ENCODE results near the gene YJEFN3. TPM values are rescaled to one million over a fixed set of nuclear protein-coding genes. Genes with fewer than 3 reads are reported as not detected.
A peak's percentile ranks its signal among the peaks of the same experiment; 100 is the strongest.

Gene YJEFN3
- total RNA-seq, 1 experiment from 2014 or later = 0.08 TPM

GRCh38 chr19:19562665-19563347 lies 34.1 kb downstream of the YJEFN3 start:
- no peak for DNase-seq (ENCODE audit: low read depth, low spot score)
- in situ Hi-C loops (cut with HindIII; ENCODE audit: low pct_unique_long_range_greater_than_20kb, low sequenced_read_pairs) = no loop called here

- in situ Hi-C loops (cut with HindIII; ENCODE audit: low pct_unique_long_range_greater_than_20kb, low sequenced_read_pairs) = no loop called here
These were observed 34.7 kb downstream of the YJEFN3 start for GRCh38 chr19:19563348-19563848.

GRCh38 chr19:19566306-19566705 lies 37.6 kb downstream of the YJEFN3 start:
- DNase-seq (ENCODE audit: low read depth, low spot score) = no peak
- in situ Hi-C loops (cut with HindIII; ENCODE audit: low pct_unique_long_range_greater_than_20kb, low sequenced_read_pairs) = no loop called here

More at GRCh38 chr19:19563348-19563848, 34.7 kb downstream of the YJEFN3 start:
- no peak for DNase-seq (ENCODE audit: low read depth, low spot score)

GRCh38 chr19:19567391-19567790 lies 38.7 kb downstream of the YJEFN3 start:
- no peak for DNase-seq (ENCODE audit: low read depth, low spot score)
- in situ Hi-C loops (cut with HindIII; ENCODE audit: low pct_unique_long_range_greater_than_20kb, low sequenced_read_pairs) = no loop called here

- in situ Hi-C loops (cut with HindIII; ENCODE audit: low pct_unique_long_range_greater_than_20kb, low sequenced_read_pairs) = no loop called here
- no peak for DNase-seq (ENCODE audit: low read depth, low spot score)
These were observed 40.4 kb downstream of the YJEFN3 start for GRCh38 chr19:19568802-19569756.

GRCh38 chr19:19570571-19570970 lies 41.9 kb downstream of the YJEFN3 start:
- in situ Hi-C loops (cut with HindIII; ENCODE audit: low pct_unique_long_range_greater_than_20kb, low sequenced_read_pairs) = no loop called here
- no peak for DNase-seq (ENCODE audit: low read depth, low spot score)

- in situ Hi-C loops (cut with HindIII; ENCODE audit: low pct_unique_long_range_greater_than_20kb, low sequenced_read_pairs) = no loop called here
These were observed 42.5 kb downstream of the YJEFN3 start for GRCh38 chr19:19571071-19571786.

GRCh38 chr19:19575411-19575810 lies 46.7 kb downstream of the YJEFN3 start:
- no peak for DNase-seq (ENCODE audit: low read depth, low spot score)
- in situ Hi-C loops (cut with HindIII; ENCODE audit: low pct_unique_long_range_greater_than_20kb, low sequenced_read_pairs) = no loop called here

More at GRCh38 chr19:19571071-19571786, 42.5 kb downstream of the YJEFN3 start:
- DNase-seq (ENCODE audit: low read depth, low spot score) = no peak

GRCh38 chr19:19578252-19578651 lies 49.5 kb downstream of the YJEFN3 start:
- in situ Hi-C loops (cut with HindIII; ENCODE audit: low pct_unique_long_range_greater_than_20kb, low sequenced_read_pairs) = no loop called here
- no peak for DNase-seq (ENCODE audit: low read depth, low spot score)

DNA sequence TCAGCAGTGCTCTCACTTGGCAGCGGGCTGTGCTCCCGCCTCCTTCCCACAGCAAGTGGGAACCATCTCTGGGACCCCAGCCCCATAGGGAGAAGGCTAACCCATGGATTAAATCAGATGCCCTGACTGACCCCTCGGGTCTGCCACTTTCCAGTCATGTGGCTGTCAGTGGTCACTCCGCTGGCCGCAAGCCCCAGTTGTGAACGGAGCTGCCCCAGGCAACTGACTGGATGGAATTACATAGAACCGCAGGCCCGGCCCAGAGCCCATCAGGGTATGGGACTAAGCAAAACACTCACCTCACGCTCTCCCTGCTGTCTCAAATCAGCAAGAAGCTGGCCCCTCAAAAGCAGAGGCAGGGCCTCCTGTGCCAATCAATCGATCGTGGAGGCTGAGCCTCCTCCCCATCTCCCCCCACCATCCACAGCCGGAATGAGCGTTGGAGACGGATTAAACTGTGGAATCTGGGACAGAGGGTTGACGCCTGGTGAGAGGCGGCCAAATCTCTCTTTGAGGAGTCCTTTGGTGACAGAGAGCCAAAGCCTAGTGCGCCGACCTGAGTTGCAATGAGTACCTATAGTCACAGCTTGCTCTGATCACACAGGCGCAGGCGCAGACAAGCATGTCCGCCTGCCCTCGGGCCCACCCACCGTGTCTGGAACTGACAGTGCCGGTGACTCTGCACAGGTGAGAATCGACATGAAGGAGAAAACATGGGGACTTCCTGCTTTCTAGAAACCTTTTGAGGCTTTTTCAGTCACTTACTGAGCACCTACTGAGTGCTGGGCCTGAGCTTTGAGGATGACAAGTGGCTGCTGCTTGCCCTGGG lies 51.0 kb downstream of the YJEFN3 start:
- in situ Hi-C loops (cut with HindIII; ENCODE audit: low pct_unique_long_range_greater_than_20kb, low sequenced_read_pairs) = no loop called here
- DNase-seq (ENCODE audit: low read depth, low spot score) = no peak

DNA sequence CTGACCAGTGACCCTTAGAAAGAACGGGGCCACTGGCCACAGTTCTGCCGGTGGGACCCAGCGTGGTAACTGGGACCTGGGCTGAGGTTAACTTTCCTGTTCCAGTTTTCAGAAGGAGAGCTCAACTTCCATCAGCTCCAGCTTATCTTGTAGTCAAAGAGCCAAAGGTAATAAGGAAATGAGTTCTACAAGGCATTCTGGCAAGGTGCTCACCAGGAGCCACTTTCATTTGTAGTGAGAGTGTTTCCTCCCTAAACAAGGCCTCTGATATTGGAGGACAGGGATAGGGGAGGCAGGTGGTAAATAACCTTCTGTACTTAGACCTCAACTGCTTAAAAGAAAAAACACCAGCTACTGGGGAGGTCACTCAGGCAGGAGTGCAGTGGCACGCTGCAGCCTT lies 51.7 kb downstream of the YJEFN3 start:
- no peak for DNase-seq (ENCODE audit: low read depth, low spot score)
- in situ Hi-C loops (cut with HindIII; ENCODE audit: low pct_unique_long_range_greater_than_20kb, low sequenced_read_pairs) = no loop called here

- in situ Hi-C loops (cut with HindIII; ENCODE audit: low pct_unique_long_range_greater_than_20kb, low sequenced_read_pairs) = no loop called here
- DNase-seq (ENCODE audit: low read depth, low spot score) = no peak
These were observed 52.7 kb downstream of the YJEFN3 start for GRCh38 chr19:19581391-19581790.

DNA sequence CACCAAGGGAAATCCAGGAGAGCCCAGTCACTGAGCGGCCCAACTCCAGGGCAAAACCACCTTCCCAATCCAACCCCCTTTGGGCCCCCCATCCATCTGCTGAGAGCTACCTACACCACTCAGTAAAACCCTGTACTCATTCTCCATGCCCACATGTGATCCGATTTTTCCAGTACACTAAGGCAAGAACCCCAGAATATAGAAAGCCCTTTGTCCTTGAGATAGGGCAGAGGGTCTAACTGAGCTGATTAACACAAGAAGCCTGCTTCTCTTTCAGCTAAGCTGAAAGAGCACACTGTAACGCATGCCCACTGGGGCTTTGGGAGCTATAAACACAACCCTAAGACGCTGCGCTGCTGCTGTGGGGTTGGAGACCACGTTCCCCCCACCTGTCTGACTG lies 53.8 kb downstream of the YJEFN3 start:
- in situ Hi-C loops (cut with HindIII; ENCODE audit: low pct_unique_long_range_greater_than_20kb, low sequenced_read_pairs) = no loop called here
- DNase-seq (ENCODE audit: low read depth, low spot score) = peak; percentile 51

DNA sequence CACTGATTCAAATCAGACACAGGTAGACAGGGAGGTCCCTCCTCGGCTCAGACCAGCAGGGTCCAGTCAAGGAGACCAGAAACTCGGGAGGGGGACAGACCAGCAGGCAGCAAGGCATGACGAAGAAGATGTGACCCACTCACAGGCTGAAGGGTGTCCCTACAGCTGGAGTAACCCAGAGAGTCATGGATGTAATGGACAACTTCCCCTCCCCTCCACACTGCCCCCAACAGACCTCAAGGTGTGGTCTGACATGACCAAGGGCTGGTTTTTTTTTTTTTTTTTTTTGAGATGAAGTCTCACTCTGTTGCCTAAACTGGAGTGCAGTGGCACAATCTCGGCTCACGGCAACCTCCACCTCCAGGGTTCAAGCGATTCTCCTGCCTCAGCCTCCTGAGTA lies 55.6 kb downstream of the YJEFN3 start:
- no peak for DNase-seq (ENCODE audit: low read depth, low spot score)
- in situ Hi-C loops (cut with HindIII; ENCODE audit: low pct_unique_long_range_greater_than_20kb, low sequenced_read_pairs) = no loop called here

Measured in SK-MEL-5 (cell line).